Iris pigment epithelial cell (primary cell): ENCODE data around the gene LGI4.
"Not testable (repeated sequence)": the region's sequence is repeated elsewhere in the genome, so short reads cannot be mapped to it uniquely, and the experiment has no call there.

ENCODE experiments used
- DNase-seq: peaks from one replicate; pipeline ENCODE4 v3.0.0-alpha.2; 2011; ENCODE audit warnings: low read depth

Gene LGI4

GRCh38 chr19:35141837-35142605 is 7.2 kb upstream of the LGI4 start:
- DNase-seq = no peak

- peak; percentile 83 for DNase-seq
Measured at GRCh38 chr19:35140962-35141836, 6.3 kb upstream of the LGI4 start.

GRCh38 chr19:35140207-35140961 is 5.5 kb upstream of the LGI4 start:
- no peak for DNase-seq

- no peak for DNase-seq
Measured at GRCh38 chr19:35138305-35138892, 3.5 kb upstream of the LGI4 start, which contains the start of gene FXYD1. FXYD1 (plus strand) TSS chr19:35138824; CDS start chr19:35140080, 1,256 bp downstream.

GRCh38 chr19:35136977-35137702 is 2.3 kb upstream of the LGI4 start:
- no peak for DNase-seq

- DNase-seq = no peak
Measured at GRCh38 chr19:35136231-35136630, 1.4 kb upstream of the LGI4 start.

GRCh38 chr19:35135389-35135909 is 590 bp upstream of the LGI4 start:
- DNase-seq = peak; percentile 54

- DNase-seq = no peak
Measured at GRCh38 chr19:35133826-35134225, 1.0 kb downstream of the LGI4 start.

GRCh38 chr19:35132254-35132653 is 2.6 kb downstream of the LGI4 start:
- DNase-seq = no peak

GRCh38 chr19:35130761-35131720 is 3.8 kb downstream of the LGI4 start:
- no peak for DNase-seq

- DNase-seq = not testable (repeated sequence)
Measured at GRCh38 chr19:35129724-35130274, 5.1 kb downstream of the LGI4 start.

- no peak for DNase-seq
Measured at GRCh38 chr19:35128398-35129057, 6.3 kb downstream of the LGI4 start.

GRCh38 chr19:35127871-35128270 is 7.0 kb downstream of the LGI4 start:
- no peak for DNase-seq

- no peak for DNase-seq
Measured at GRCh38 chr19:35126624-35126959, 8.3 kb downstream of the LGI4 start.

- no peak for DNase-seq
Measured at GRCh38 chr19:35125749-35126623, 8.9 kb downstream of the LGI4 start.

- no peak for DNase-seq
Measured at GRCh38 chr19:35125270-35125717, 9.6 kb downstream of the LGI4 start.

GRCh38 chr19:35124098-35125060 is 10.5 kb downstream of the LGI4 start:
- peak; percentile 86 for DNase-seq
